CD4-positive, alpha-beta memory T cell (primary cell): ENCODE measurements around the gene MET. TPM values are rescaled to one million over a fixed set of nuclear protein-coding genes. Genes with fewer than 3 reads are reported as not detected.

Experiments
- CTCF ChIA-PET: fragments of 350-600 bp; sonication (Branson Sonifier 250); formaldehyde crosslinking; loops from one replicate; lab custom pipeline; 2021; ENCODE audit warnings: inconsistent platforms; ENCODE audit not compliant: partially characterized antibody; lab: Charles Lee
- POLR2A ChIA-PET: fragments of 350-600 bp; sonication (Branson Sonifier 250); formaldehyde crosslinking; loops from one replicate; lab custom pipeline; 2021; ENCODE audit not compliant: partially characterized antibody; lab: Charles Lee
- DNase-seq, 5 donors: peaks; one replicate each; pipeline versions ENCODE4 v3.0.0 to v3.0.0-alpha.2; 2020 to 2022; ENCODE audit warnings: mixed read lengths in 1 of 5
- H3K27ac ChIP-seq: one replicate; pipeline ENCODE4 v1.7.0; 2013; ENCODE audit warnings: low read depth, low read length
- H3K27me3 ChIP-seq: 2 replicates; pipeline ENCODE4 v1.7.0; 2013; ENCODE audit warnings: mild to moderate bottlenecking, low read length, moderate library complexity; ENCODE audit not compliant: insufficient read depth
- H3K36me3 ChIP-seq: 2 replicates; pipeline ENCODE4 v1.7.0; 2013; ENCODE audit warnings: mild to moderate bottlenecking, low read length, moderate library complexity; ENCODE audit not compliant: insufficient read depth
- H3K4me1 ChIP-seq: 2 replicates; pipeline ENCODE4 v1.7.0; 2013; ENCODE audit warnings: mild to moderate bottlenecking, low read length, moderate library complexity; ENCODE audit not compliant: insufficient read depth
- H3K4me3 ChIP-seq, 2 donors: one replicate each; pipeline ENCODE4 v1.7.0; 2013; ENCODE audit warnings: low read length in 2 of 2, mild to moderate bottlenecking in 1 of 2
- H3K9me3 ChIP-seq, 2 donors: one replicate each; pipeline ENCODE4 v1.7.0; 2013; ENCODE audit warnings: low read length in 2 of 2, control low read depth in 1 of 2; ENCODE audit not compliant: control insufficient read depth in 1 of 2
- H3K27ac Mint-ChIP-seq, 7 donors: one replicate each; pipeline ENCODE4 v1.8.0; 2020 to 2021; ENCODE audit warnings: mixed read lengths in 7 of 7, mild to moderate bottlenecking in 6 of 7, inconsistent platforms in 3 of 7, moderate library complexity in 3 of 7
- H3K27me3 Mint-ChIP-seq, 2 donors: one replicate each; pipeline ENCODE4 v1.8.0; 2020 to 2021; ENCODE audit warnings: mixed read lengths in 2 of 2
- H3K36me3 Mint-ChIP-seq, 2 donors: one replicate each; pipeline ENCODE4 v1.8.0; 2020 to 2021; ENCODE audit warnings: mixed read lengths in 2 of 2, inconsistent platforms in 1 of 2, mild to moderate bottlenecking in 1 of 2
- H3K4me1 Mint-ChIP-seq, 4 donors: one replicate each; pipeline ENCODE4 v1.8.0; 2020 to 2021; ENCODE audit warnings: mixed read lengths in 4 of 4, mild to moderate bottlenecking in 1 of 4
- H3K4me3 Mint-ChIP-seq, 8 donors: one replicate each; pipeline ENCODE4 v1.8.0; 2020 to 2021; ENCODE audit warnings: mixed read lengths in 8 of 8, mild to moderate bottlenecking in 7 of 8, moderate library complexity in 6 of 8, inconsistent platforms in 3 of 8
- H3K9me3 Mint-ChIP-seq, 8 donors: one replicate each; pipeline ENCODE4 v1.8.0; 2020 to 2021; ENCODE audit warnings: mixed read lengths in 8 of 8, mild to moderate bottlenecking in 5 of 8, inconsistent platforms in 3 of 8, moderate library complexity in 1 of 8
- intact Hi-C: fragments of 100-400 bp; cut with micrococcal nuclease; formaldehyde crosslinking; loops from one replicate; pipeline ENCODE4 v1.15.1; 2023
- polyA plus RNA-seq, 2 donors: library from polyadenylated mRNA; unstranded; fragments of 300-500 nt; fragmentation: Illumina TruSeq; gene quantifications; one replicate each; pipeline ENCODE4 v1.2.3, GENCODE V29; 2021
- total RNA-seq, 2 experiments: library from RNA; stranded (reverse); gene quantifications; one replicate each; pipeline ENCODE4 v1.2.3, GENCODE V29; 2021

The MET gene
- total and polyA plus RNA-seq, 4 experiments from 2014 or later, result 0.23 to 0.47 TPM; not detected in 2

DNA sequence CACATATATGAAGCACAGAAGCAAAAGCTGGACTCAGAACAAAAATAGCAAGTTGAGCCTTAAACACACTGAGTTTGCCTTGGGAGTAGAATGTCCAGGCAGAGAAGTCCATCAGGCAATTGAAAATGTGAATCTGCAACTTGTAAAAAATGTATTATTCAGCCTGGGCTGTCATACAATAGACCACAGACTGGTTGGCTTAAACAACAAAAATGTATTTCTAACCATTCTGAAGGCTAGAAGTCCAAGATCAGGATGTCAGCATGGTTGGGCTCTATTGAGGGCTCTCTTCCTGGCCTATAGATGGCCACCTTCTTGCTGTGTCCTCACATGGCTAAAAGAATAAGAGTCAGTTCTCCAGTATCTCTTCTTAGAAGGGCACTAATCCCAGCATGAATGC, 113.8 kb downstream of the MET start:
- H3K27me3 Mint-ChIP-seq, result no peaks in the 10 kb centered on the region
- no peak overlapping the region for H3K27ac ChIP-seq
- no peaks in the 10 kb centered on the region for H3K9me3 ChIP-seq
- no peak overlapping the region for H3K27ac Mint-ChIP-seq
- H3K4me1 Mint-ChIP-seq, result no peaks in the 10 kb centered on the region
- H3K4me3 ChIP-seq, result no peak overlapping the region
- no peaks in the 10 kb centered on the region for H3K27me3 ChIP-seq
- ChIA-PET POLR2A (no interaction called here), CTCF (no interaction called here)
- no peaks in the 10 kb centered on the region for H3K4me1 ChIP-seq
- no peak for DNase-seq
- intact Hi-C loops, result no loop called here
- no peak overlapping the region for H3K4me3 Mint-ChIP-seq
- H3K36me3 ChIP-seq, result no peaks in the 10 kb centered on the region
- H3K36me3 Mint-ChIP-seq, result no peaks in the 10 kb centered on the region
- no peaks in the 10 kb centered on the region for H3K9me3 Mint-ChIP-seq

DNA sequence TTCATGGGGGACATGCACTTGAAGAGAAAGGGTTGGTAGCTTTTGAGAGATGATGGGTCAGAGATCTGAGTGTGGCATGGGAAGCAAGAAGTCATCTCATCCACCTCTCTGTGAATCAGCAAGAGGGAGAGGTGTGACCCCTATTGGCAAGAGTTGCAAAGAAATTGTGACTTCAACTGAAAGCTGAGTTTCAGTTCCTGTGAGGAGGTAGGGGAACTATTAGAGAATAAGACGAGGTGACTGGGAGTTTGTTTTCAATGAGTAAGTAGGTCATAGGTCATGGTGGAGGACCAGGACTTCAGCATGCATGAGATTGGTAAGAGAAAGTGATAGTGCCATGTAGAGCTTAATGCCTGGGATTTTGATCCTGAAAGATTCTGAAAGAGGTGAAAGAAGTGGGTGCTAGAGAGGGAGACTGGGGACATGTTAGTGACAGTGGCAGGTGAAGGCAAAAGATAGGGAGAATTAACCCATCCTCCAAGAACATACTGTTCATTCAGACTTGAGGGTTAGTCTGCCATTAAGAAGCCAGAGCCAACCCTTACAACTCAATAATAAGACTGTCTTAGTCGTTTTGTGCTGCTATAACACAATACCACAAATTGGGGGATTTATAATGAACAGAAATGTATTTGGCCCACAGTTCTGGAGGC, 114.9 kb downstream of the MET start:
- no peak for DNase-seq
- CTCF ChIA-PET, result no interaction called here
- Mint-ChIP-seq H3K36me3 (no peaks in the 10 kb centered on the region), H3K27ac (no peak overlapping the region), H3K4me1 (no peaks in the 10 kb centered on the region), H3K9me3 (no peaks in the 10 kb centered on the region), H3K27me3 (no peaks in the 10 kb centered on the region), H3K4me3 (no peak overlapping the region)
- Histone ChIP-seq H3K4me1 (no peaks in the 10 kb centered on the region), H3K9me3 (no peaks in the 10 kb centered on the region), H3K36me3 (no peaks in the 10 kb centered on the region), H3K4me3 (no peak overlapping the region), H3K27ac (no peak overlapping the region), H3K27me3 (no peaks in the 10 kb centered on the region)
- POLR2A ChIA-PET, result no interaction called here
- intact Hi-C loops, result no loop called here

DNA sequence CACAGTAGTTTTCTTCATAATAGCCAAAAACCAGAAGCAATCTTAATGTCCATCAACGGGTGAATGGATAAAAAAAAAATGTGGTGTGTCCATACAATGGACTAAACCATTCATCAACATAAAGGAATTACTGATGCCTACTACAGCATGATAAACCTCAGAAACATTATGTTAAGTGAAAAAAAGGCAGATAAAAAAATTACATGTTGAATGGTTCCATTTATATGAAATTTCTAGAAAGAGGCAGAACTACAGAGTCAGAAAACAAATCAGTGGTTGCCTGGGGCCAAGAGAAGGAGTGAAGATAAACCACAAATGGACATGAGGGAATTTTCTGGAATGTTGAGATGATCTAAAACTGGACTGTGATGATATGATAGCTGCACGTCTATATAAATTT, 115.9 kb downstream of the MET start:
- POLR2A ChIA-PET, result no interaction called here
- no peaks in the 10 kb centered on the region for H3K27me3 ChIP-seq
- H3K4me3 ChIP-seq, result no peak overlapping the region
- Mint-ChIP-seq H3K9me3 (no peaks in the 10 kb centered on the region), H3K27ac (no peak overlapping the region), H3K27me3 (peaks cover 0 to 4% of the 10 kb centered on the region in 2 donors), H3K36me3 (no peaks in the 10 kb centered on the region), H3K4me3 (no peak overlapping the region), H3K4me1 (no peaks in the 10 kb centered on the region)
- CTCF ChIA-PET, result no interaction called here
- H3K4me1 ChIP-seq, result no peaks in the 10 kb centered on the region
- H3K9me3 ChIP-seq, result no peaks in the 10 kb centered on the region
- DNase-seq, result no peak
- intact Hi-C loops, result no loop called here
- no peak overlapping the region for H3K27ac ChIP-seq
- H3K36me3 ChIP-seq, result no peaks in the 10 kb centered on the region

DNA sequence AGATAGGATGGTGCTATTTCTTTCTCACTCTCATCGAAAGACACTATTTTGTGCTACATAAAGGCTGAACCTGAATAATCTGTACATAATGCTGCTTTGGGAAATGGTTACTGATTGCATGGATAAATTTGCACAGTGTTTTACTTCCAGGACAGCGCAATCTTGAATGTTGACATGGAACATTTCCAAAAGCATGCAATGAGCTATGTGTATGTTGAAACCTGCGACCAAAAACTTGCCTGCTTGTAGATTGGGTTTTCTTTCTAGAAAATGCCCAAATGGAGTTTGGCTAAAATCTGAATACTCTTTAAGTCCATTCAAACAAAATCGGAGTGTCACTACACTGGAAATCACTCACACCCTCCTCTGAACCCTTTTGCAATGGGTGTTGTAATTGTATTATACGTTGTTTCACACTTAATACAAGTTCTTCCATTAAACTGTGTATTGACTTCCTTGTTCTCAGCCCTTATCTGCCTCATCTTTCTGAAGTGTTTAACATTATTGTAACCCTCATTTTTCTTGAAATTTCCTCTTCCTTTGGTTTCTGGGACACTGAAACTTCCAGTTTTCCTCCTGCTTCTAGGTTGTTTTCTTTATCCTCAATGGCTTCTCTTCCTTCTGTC, 116.7 kb downstream of the MET start:
- Histone ChIP-seq H3K4me3 (no peak overlapping the region), H3K27me3 (no peaks in the 10 kb centered on the region), H3K9me3 (no peaks in the 10 kb centered on the region), H3K27ac (no peak overlapping the region), H3K36me3 (no peaks in the 10 kb centered on the region), H3K4me1 (no peaks in the 10 kb centered on the region)
- CTCF ChIA-PET, result no interaction called here
- Mint-ChIP-seq H3K4me3 (no peak overlapping the region), H3K27ac (no peak overlapping the region), H3K27me3 (peaks cover 0 to 4% of the 10 kb centered on the region in 2 donors), H3K9me3 (no peaks in the 10 kb centered on the region), H3K36me3 (no peaks in the 10 kb centered on the region), H3K4me1 (no peaks in the 10 kb centered on the region)
- DNase-seq, result no peak
- POLR2A ChIA-PET, result no interaction called here
- intact Hi-C loops, result no loop called here

DNA sequence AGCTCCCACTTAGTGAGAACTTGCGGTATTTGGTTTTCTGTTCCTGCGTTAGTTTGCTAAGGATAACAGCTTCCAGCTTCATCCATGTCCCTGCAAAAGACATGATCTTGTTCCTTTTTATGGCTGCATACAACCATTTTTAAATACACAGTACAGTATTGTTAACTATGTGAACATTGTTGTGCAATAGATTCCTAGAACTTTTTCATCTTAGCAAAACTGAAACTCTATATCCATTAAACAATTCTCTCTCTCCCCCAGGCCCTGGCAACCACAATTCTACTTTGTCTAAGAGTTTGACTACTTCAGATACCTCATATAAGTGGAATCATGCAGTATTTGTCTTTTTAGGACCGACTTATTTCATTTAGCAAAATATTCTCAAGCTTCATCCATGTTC, 118.0 kb downstream of the MET start:
- POLR2A ChIA-PET, result no interaction called here
- H3K9me3 ChIP-seq, result no peaks in the 10 kb centered on the region
- Mint-ChIP-seq H3K9me3 (no peaks in the 10 kb centered on the region), H3K27me3 (peaks cover 3 to 5% of the 10 kb centered on the region in 2 donors), H3K4me1 (no peaks in the 10 kb centered on the region), H3K27ac (no peak overlapping the region), H3K36me3 (no peaks in the 10 kb centered on the region), H3K4me3 (no peak overlapping the region)
- no peaks in the 10 kb centered on the region for H3K27me3 ChIP-seq
- CTCF ChIA-PET, result no interaction called here
- H3K36me3 ChIP-seq, result no peaks in the 10 kb centered on the region
- DNase-seq, result no peak
- H3K4me1 ChIP-seq, result no peaks in the 10 kb centered on the region
- H3K4me3 ChIP-seq, result no peak overlapping the region
- H3K27ac ChIP-seq, result no peak overlapping the region
- intact Hi-C loops, result no loop called here

DNA sequence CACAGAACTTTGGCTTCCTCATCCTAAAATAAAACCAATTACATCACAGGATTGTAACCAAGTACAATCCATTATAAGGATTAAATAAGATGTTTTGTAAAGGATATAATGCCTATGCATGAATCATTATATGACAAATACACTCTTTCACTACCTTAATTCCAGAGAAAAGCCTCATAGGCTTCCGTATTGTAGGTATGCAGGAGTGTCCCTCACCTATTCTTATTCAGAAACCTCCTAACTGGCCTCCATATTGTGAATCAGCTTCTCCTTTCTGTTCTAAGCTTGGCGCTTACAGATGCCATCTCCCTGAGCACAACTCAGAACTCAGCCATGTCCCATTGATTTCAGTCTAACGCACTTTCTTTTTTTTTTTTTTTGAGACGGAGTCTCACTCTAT, 120.8 kb downstream of the MET start:
- H3K4me1 Mint-ChIP-seq, result no peaks in the 10 kb centered on the region
- no peaks in the 10 kb centered on the region for H3K9me3 Mint-ChIP-seq
- CTCF ChIA-PET, result no interaction called here
- H3K4me3 ChIP-seq, result no peak overlapping the region
- H3K27me3 Mint-ChIP-seq, result peaks cover 5 to 6% of the 10 kb centered on the region in 2 donors
- POLR2A ChIA-PET, result no interaction called here
- H3K9me3 ChIP-seq, result no peaks in the 10 kb centered on the region
- intact Hi-C loops, result no loop called here
- no peaks in the 10 kb centered on the region for H3K36me3 Mint-ChIP-seq
- H3K4me1 ChIP-seq, result no peaks in the 10 kb centered on the region
- no peaks in the 10 kb centered on the region for H3K27me3 ChIP-seq
- H3K36me3 ChIP-seq, result no peaks in the 10 kb centered on the region
- H3K4me3 Mint-ChIP-seq, result no peak overlapping the region
- no peak overlapping the region for H3K27ac ChIP-seq
- peak overlapping the region in 1 of 7 donors; percentile 18 for H3K27ac Mint-ChIP-seq
- DNase-seq, result no peak

DNA sequence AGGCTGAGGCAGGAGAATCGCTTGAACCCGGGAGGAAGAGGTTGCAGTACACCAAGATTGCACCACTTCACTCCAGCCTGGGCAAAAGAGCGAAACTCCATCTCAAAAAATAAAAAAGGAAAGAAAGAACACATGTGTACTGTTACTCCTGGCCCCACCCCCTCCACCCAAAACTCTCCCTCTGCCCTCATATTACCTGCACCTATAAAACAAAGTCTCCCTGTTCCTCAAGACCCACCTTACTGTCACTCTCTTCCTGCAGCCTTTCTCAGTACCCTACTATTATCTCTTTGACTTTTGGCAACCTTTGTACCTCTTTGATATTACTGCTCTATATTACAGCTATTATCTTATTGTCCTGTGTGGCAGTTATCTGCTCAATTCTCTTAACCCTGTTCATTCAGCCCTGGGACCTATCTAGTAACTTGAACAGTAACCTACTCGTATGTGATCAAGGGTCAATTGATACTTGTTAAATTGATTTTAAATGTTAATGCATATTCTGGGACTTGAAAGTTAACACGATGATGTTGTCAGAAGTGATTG, 121.9 kb downstream of the MET start:
- H3K36me3 ChIP-seq, result no peaks in the 10 kb centered on the region
- Mint-ChIP-seq H3K36me3 (no peaks in the 10 kb centered on the region), H3K4me1 (no peaks in the 10 kb centered on the region), H3K27ac (no peak overlapping the region), H3K4me3 (no peak overlapping the region), H3K9me3 (no peaks in the 10 kb centered on the region), H3K27me3 (peaks cover 6 to 7% of the 10 kb centered on the region in 2 donors)
- no peak overlapping the region for H3K4me3 ChIP-seq
- H3K27me3 ChIP-seq, result no peaks in the 10 kb centered on the region
- intact Hi-C loops, result no loop called here
- CTCF ChIA-PET, result interaction anchor here (0.6 kb wide), 1 partner anchor 553 kb away, joined by 3 read pairs; no protein-coding TSS in a partner anchor
- no peaks in the 10 kb centered on the region for H3K9me3 ChIP-seq
- POLR2A ChIA-PET, result no interaction called here
- no peak overlapping the region for H3K27ac ChIP-seq
- H3K4me1 ChIP-seq, result no peaks in the 10 kb centered on the region
- no peak for DNase-seq
